Activated T-cell treated with anti-CD3 and anti-CD28 coated beads for 24 hours (primary cell): Measurements from ENCODE around the gene RBMS3.
"Not testable (repeated sequence)": the region's sequence is repeated elsewhere in the genome, so short reads cannot be mapped to it uniquely, and the experiment has no call there.

Experiments
- DNase-seq: peaks from one replicate; pipeline ENCODE4 v3.0.0-alpha.2; 2020; ENCODE audit warnings: low read depth

Gene RBMS3

GRCh38 chr3:29339016-29339833, 58.4 kb downstream of the RBMS3 start:
- no peak for DNase-seq

- no peak for DNase-seq
Observed at GRCh38 chr3:29344154-29344553, 63.3 kb downstream of the RBMS3 start.

DNA sequence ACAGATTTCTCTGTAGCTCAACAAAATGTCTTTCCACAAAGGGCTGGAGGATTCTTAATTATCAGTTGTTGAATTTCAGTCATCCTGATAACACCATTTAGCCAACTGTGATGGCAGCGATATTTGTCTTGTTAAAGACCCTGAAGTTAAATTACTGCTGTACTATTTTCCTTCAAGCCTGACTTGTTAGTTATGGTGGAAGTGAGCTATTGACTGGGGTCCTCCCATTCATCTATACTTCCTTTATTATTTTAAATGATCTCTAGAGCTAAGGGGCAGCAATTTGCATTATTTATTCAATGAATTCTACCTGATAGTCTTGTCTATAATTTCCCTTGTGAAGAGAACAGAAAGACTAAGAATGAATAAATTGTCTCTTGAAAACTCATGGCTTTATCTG, 64.1 kb downstream of the RBMS3 start:
- no peak for DNase-seq

- DNase-seq = no peak
Observed at GRCh38 chr3:29345516-29346300, 64.8 kb downstream of the RBMS3 start.

GRCh38 chr3:29346828-29347227, 66.0 kb downstream of the RBMS3 start:
- DNase-seq = no peak

GRCh38 chr3:29347412-29347811, 66.5 kb downstream of the RBMS3 start:
- no peak for DNase-seq

GRCh38 chr3:29348316-29348715, 67.4 kb downstream of the RBMS3 start:
- no peak for DNase-seq

DNA sequence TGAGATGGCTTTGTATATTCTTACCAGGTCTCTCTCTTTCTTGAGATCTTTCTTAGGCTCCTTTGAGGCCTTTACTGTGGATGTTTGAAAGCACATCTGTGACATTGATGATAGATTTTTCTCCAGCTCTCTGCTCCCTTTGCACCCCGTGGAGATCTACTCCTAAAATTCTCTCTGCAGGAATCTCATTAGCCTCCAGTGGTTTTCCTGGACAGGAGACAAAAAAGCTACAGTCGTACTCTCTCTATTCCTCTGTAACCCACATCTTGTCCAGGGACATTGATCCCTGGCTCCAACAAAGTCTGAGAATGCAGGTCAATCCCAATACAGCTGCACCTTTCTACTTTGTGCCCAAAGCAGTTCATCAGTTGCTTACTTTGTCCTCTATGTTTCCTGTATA, 68.2 kb downstream of the RBMS3 start:
- no peak for DNase-seq

GRCh38 chr3:29353807-29354206, 72.9 kb downstream of the RBMS3 start:
- no peak for DNase-seq

GRCh38 chr3:29354894-29355293, 74.0 kb downstream of the RBMS3 start:
- no peak for DNase-seq

- no peak for DNase-seq
Observed at GRCh38 chr3:29356062-29356461, 75.2 kb downstream of the RBMS3 start.

DNA sequence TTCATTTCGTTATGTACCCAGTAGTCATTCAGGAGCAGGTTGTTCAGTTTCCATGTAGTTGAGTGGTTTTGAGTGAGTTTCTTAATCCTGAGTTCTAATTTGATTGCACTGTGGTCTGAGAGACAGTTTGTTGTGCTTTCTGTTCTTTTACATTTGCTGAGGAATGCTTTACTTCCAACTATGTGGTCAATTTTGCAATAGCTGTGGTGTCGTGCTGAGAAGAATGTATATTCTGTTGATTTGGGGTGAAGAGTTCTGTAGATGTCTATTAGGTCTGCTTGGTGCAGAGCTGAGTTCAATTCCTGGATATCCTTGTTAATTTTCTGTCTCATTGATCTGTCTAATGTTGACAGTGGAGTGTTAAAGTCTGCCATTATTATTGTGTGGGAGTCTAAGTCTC, 79.4 kb downstream of the RBMS3 start:
- DNase-seq = not testable (repeated sequence)

GRCh38 chr3:29363110-29363509, 82.2 kb downstream of the RBMS3 start:
- no peak for DNase-seq

- no peak for DNase-seq
Observed at GRCh38 chr3:29370021-29370420, 89.2 kb downstream of the RBMS3 start.

DNA sequence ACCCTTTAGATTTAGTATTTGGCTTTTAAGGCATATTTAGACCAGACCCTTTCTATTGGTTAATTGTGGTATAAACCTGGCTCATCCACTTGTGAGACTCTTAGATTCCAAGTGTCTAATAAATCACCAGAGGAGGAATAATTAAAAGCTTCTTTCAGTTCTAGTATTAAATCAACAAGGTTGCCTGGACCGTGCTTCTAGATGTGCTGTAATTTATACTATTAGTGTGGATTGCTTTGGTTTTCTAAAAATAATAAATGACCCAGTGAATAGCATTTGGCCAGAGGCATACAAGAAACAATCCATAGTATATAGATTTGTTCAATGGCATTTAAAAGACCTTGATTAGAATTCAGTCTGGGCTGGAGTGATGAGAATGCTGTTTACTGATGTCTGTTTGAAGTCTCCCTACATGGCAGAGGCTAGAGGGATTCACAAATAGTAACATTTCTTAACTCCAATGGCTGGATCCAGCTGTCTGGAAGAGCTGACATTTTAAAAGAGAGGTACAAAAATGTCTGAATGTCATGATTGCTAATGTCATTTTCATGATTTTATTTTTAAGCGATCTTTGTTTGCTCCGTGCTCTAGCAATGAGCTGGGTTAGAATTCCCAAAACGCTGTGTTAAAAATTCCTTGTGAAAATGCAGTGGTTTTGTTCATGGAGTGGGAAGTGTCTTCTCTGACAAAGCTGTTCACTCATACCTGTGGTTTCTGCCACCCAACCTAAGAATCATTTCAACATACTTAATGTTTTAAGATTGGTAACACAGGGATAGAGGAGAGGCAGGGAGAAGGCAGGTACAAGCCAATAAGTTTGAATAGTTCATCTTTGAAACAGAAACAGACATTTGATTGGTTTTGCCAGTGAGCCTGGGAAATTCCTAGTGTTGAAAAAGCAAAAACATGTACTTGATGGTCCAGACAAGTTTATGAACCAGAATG, 89.9 kb downstream of the RBMS3 start:
- no peak for DNase-seq

DNA sequence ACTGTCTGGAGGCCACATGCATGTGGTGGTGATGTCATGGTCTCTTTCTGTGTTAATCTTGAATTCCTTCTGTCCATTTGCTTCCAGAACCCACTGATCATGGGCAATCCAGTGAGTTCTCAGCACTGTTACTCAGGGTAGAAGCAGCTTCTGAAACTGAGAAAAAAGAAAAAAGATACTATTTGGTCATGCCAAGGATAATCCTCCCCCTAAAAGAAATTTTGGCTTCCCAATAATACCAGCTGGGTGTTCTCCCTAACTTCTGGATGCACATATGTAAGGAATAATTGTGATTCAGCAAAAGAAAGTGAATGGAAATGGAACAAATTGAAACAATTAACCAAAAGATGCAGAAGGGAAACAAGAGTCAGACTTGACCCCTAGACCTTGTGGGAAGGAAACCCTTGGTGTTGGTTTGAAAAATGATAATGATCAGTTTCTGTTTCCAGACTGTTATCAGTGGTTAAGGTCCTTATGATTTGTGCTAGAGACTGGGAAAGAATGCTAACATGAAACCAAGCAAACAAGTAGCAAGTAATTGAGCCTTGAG, 92.3 kb downstream of the RBMS3 start:
- DNase-seq = no peak

DNA sequence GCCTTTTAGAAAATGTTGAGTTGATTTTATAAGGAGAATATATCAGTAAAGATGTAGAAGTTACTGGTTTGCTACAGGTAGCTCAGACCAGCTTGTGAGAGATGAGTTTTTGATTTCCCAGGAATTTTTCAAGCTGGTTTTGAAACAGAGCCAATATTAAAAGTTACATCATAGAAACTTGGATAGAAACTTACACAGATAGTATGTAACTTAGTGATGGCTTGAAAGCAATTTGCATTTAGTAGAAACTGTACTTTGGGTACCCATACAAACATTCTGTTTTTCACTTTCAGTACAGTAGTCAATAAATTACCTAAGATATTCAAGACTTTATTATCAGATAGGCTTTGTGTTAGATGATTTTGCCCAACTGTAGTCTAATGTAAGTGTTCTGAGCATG, 93.4 kb downstream of the RBMS3 start:
- no peak for DNase-seq

DNA sequence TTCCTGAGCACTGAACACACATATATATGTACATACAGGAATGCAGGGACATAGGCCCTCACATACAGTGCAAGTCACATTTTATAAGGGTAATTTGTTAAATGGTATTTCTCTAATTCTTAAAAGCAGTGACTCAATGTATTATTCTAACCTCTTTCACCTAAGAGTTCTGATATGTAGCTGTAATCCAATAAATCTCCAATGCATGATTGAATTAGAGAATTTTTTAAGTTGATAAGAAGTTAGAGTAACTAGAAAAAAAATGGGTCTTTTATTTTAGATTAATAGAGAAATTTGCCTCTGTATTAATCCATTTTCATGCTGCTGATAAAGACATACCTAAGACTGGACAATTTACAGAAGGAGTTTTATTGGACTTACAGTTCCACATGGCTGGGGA, 98.2 kb downstream of the RBMS3 start:
- no peak for DNase-seq

GRCh38 chr3:29381595-29381994, 100.7 kb downstream of the RBMS3 start:
- DNase-seq = no peak

DNA sequence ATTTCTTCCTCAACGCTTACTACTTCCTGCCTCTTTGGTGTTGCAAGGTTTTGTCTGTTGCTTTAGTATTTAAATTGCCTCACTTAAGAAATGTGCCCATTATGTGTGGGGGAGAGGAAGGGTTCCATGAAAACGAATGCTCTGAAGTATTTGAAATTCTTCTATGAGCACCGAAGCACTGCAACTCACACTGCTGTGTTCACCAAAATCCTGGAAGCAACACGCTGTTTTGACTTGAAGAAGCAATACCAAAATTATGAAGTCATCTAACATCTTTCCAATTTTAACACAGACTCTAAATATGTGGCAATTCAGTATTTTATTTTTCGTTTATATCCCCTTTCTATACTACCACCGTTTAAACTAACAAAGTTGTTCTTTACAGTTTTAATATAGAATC, 101.5 kb downstream of the RBMS3 start:
- no peak for DNase-seq

GRCh38 chr3:29382845-29383244, 102.0 kb downstream of the RBMS3 start:
- no peak for DNase-seq

DNA sequence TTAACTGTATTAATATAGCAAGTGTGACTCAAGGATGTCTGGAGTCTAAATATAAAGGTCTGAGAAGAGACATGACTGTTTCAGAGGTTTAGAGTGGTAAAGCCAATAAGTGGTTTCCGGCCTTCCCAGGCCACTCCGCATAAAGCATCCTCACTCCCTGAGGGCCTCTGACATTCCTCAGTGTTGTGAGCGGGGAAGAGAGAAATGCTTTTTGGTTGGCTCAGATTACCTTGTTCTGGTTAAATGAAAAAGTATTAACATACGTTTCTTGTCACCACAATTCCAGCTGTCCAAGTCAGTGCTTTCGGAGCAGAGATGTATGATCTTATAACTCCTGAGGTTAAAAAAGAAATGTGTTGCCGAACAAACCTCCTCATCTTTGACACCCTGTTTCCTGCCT, 103.8 kb downstream of the RBMS3 start:
- no peak for DNase-seq
